Erythroblast (primary cell): Measurements from ENCODE around the gene CBR3.

Experiments
- GATA1 ChIP-seq: IDR thresholded peaks from 2 replicates; pipeline ENCODE4 v1.6.1; 2011; ENCODE audit warnings: low read depth, mild to moderate bottlenecking, control low read depth, low read length, moderate library complexity
- POLR2A ChIP-seq: IDR thresholded peaks from 2 replicates; pipeline ENCODE4 v1.6.1; 2011; ENCODE audit warnings: mild to moderate bottlenecking, low read length

GRCh38 chr21:36127250-36127904 is 7.5 kb upstream of the CBR3 start:
- no peak for TF ChIP-seq POLR2A
- no peak for TF ChIP-seq GATA1
